ENCODE data around the gene RAB28. TPM values are rescaled to one million over a fixed set of nuclear protein-coding genes. Genes with fewer than 3 reads are reported as not detected.

The RAB28 gene
- total RNA-seq, 5 donors from 2014 or later (not counting 1 experiment from before 2014, with no cell fraction given) = 8.7 to 15.1 (median 13.4) TPM

Other genes with a start within 250 kb of the RAB28 start
- not detected for gene NKX3-2, start 60.2 kb upstream of the RAB28 start, total RNA-seq
- 10 to 100 TPM; 48.3 to 57.1 (median 55.4) TPM for gene BOD1L1, start 143.4 kb upstream of the RAB28 start, total RNA-seq

Data from T-cell (primary cell).